ENCODE measurements around the gene KCNC4.

The KCNC4 gene

GRCh38 chr1:110203021-110203661 lies 7.0 kb upstream of the KCNC4 start:
- no peaks in the 10 kb centered on the region for H3K36me3 ChIP-seq (ENCODE audit: control insufficient read depth, insufficient read depth, low read length)
- no peak overlapping the region for H3K9ac ChIP-seq (ENCODE audit: low read length)
- 0 out of 2 replicates have a peak, but pooled peaks cover under 1% of the 10 kb centered on the region for H3K27me3 ChIP-seq (ENCODE audit: control insufficient read depth, insufficient read depth, low read length)
- H3K9me3 ChIP-seq (ENCODE audit: control insufficient read depth, insufficient read depth, low read depth, low read length), result no peaks in the 10 kb centered on the region
- H3K4me3 ChIP-seq (ENCODE audit: low read depth, low read length), result no peak overlapping the region
- peaks cover 18% of the 10 kb centered on the region for H3K4me1 ChIP-seq (ENCODE audit: control insufficient read depth, insufficient read depth, low read length)
- H3K27ac ChIP-seq (ENCODE audit: low read depth, low read length), result no peak overlapping the region

- Histone ChIP-seq H3K27me3 (ENCODE audit: control insufficient read depth, insufficient read depth, low read length) (peaks cover 4% of the 10 kb centered on the region; the same call in 1 of the 2 replicates), H3K9me3 (ENCODE audit: control insufficient read depth, insufficient read depth, low read depth, low read length) (no peaks in the 10 kb centered on the region), H3K36me3 (ENCODE audit: control insufficient read depth, insufficient read depth, low read length) (no peaks in the 10 kb centered on the region), H3K4me3 (ENCODE audit: low read depth, low read length) (no peak overlapping the region), H3K9ac (ENCODE audit: low read length) (no peak overlapping the region), H3K27ac (ENCODE audit: low read depth, low read length) (no peak overlapping the region), H3K4me1 (ENCODE audit: control insufficient read depth, insufficient read depth, low read length) (peaks cover 26% of the 10 kb centered on the region)
Observed at GRCh38 chr1:110205156-110205555, 5.0 kb upstream of the KCNC4 start.

- H3K36me3 ChIP-seq (ENCODE audit: control insufficient read depth, insufficient read depth, low read length), result no peaks in the 10 kb centered on the region
Observed at GRCh38 chr1:110205591-110206155, 4.4 kb upstream of the KCNC4 start.

GRCh38 chr1:110206261-110206920 lies 3.7 kb upstream of the KCNC4 start:
- Histone ChIP-seq H3K4me1 (ENCODE audit: control insufficient read depth, insufficient read depth, low read length) (peaks cover 22% of the 10 kb centered on the region), H3K27ac (ENCODE audit: low read depth, low read length) (no peak overlapping the region), H3K9me3 (ENCODE audit: control insufficient read depth, insufficient read depth, low read depth, low read length) (no peaks in the 10 kb centered on the region), H3K4me3 (ENCODE audit: low read depth, low read length) (no peak overlapping the region), H3K27me3 (ENCODE audit: control insufficient read depth, insufficient read depth, low read length) (peaks cover 12% of the 10 kb centered on the region), H3K9ac (ENCODE audit: low read length) (no peak overlapping the region), H3K36me3 (ENCODE audit: control insufficient read depth, insufficient read depth, low read length) (no peaks in the 10 kb centered on the region)

More at GRCh38 chr1:110205591-110206155, 4.4 kb upstream of the KCNC4 start:
- Histone ChIP-seq H3K9me3 (ENCODE audit: control insufficient read depth, insufficient read depth, low read depth, low read length) (no peaks in the 10 kb centered on the region), H3K27me3 (ENCODE audit: control insufficient read depth, insufficient read depth, low read length) (peaks cover 5% of the 10 kb centered on the region), H3K27ac (ENCODE audit: low read depth, low read length) (no peak overlapping the region), H3K9ac (ENCODE audit: low read length) (no peak overlapping the region), H3K4me1 (ENCODE audit: control insufficient read depth, insufficient read depth, low read length) (peaks cover 24% of the 10 kb centered on the region), H3K4me3 (ENCODE audit: low read depth, low read length) (no peak overlapping the region)

- no peak overlapping the region for H3K4me3 ChIP-seq (ENCODE audit: low read depth, low read length)
- peaks cover 27% of the 10 kb centered on the region for H3K27me3 ChIP-seq (ENCODE audit: control insufficient read depth, insufficient read depth, low read length)
- H3K9me3 ChIP-seq (ENCODE audit: control insufficient read depth, insufficient read depth, low read depth, low read length), result no peaks in the 10 kb centered on the region
- H3K4me1 ChIP-seq (ENCODE audit: control insufficient read depth, insufficient read depth, low read length), result peaks cover 29% of the 10 kb centered on the region
- H3K9ac ChIP-seq (ENCODE audit: low read length), result no peak overlapping the region
- H3K36me3 ChIP-seq (ENCODE audit: control insufficient read depth, insufficient read depth, low read length), result no peaks in the 10 kb centered on the region
- no peak overlapping the region for H3K27ac ChIP-seq (ENCODE audit: low read depth, low read length)
Observed at GRCh38 chr1:110207831-110208230, 2.3 kb upstream of the KCNC4 start.

- peak overlapping the region; percentile 85 for H3K4me3 ChIP-seq (ENCODE audit: low read depth, low read length)
Observed at GRCh38 chr1:110208916-110209645, 1.0 kb upstream of the KCNC4 start.

GRCh38 chr1:110210604-110211495 lies 736 bp downstream of the KCNC4 start:
- Histone ChIP-seq H3K27me3 (ENCODE audit: control insufficient read depth, insufficient read depth, low read length) (peaks cover 28% of the 10 kb centered on the region), H3K9me3 (ENCODE audit: control insufficient read depth, insufficient read depth, low read depth, low read length) (no peaks in the 10 kb centered on the region), H3K27ac (ENCODE audit: low read depth, low read length) (no peak overlapping the region), H3K36me3 (ENCODE audit: control insufficient read depth, insufficient read depth, low read length) (no peaks in the 10 kb centered on the region), H3K9ac (ENCODE audit: low read length) (peak overlapping the region; percentile 38), H3K4me3 (ENCODE audit: low read depth, low read length) (peak overlapping the region; percentile 85), H3K4me1 (ENCODE audit: control insufficient read depth, insufficient read depth, low read length) (peaks cover 27% of the 10 kb centered on the region)

More at GRCh38 chr1:110208916-110209645, 1.0 kb upstream of the KCNC4 start:
- H3K27me3 ChIP-seq (ENCODE audit: control insufficient read depth, insufficient read depth, low read length), result peaks cover 28% of the 10 kb centered on the region
- H3K27ac ChIP-seq (ENCODE audit: low read depth, low read length), result no peak overlapping the region
- peaks cover 27% of the 10 kb centered on the region for H3K4me1 ChIP-seq (ENCODE audit: control insufficient read depth, insufficient read depth, low read length)
- no peaks in the 10 kb centered on the region for H3K36me3 ChIP-seq (ENCODE audit: control insufficient read depth, insufficient read depth, low read length)
- no peaks in the 10 kb centered on the region for H3K9me3 ChIP-seq (ENCODE audit: control insufficient read depth, insufficient read depth, low read depth, low read length)
- peak overlapping the region; percentile 80 for H3K9ac ChIP-seq (ENCODE audit: low read length)

GRCh38 chr1:110211496-110212168 lies 1.5 kb downstream of the KCNC4 start:
- no peaks in the 10 kb centered on the region for H3K36me3 ChIP-seq (ENCODE audit: control insufficient read depth, insufficient read depth, low read length)
- H3K27me3 ChIP-seq (ENCODE audit: control insufficient read depth, insufficient read depth, low read length), result peaks cover 28% of the 10 kb centered on the region
- peak overlapping the region; percentile 38 for H3K9ac ChIP-seq (ENCODE audit: low read length)
- peaks cover 27% of the 10 kb centered on the region for H3K4me1 ChIP-seq (ENCODE audit: control insufficient read depth, insufficient read depth, low read length)
- H3K4me3 ChIP-seq (ENCODE audit: low read depth, low read length), result peak overlapping the region; percentile 85
- H3K9me3 ChIP-seq (ENCODE audit: control insufficient read depth, insufficient read depth, low read depth, low read length), result no peaks in the 10 kb centered on the region
- H3K27ac ChIP-seq (ENCODE audit: low read depth, low read length), result no peak overlapping the region

GRCh38 chr1:110212169-110213142 lies 2.3 kb downstream of the KCNC4 start:
- H3K9ac ChIP-seq (ENCODE audit: low read length), result no peak overlapping the region
- H3K4me1 ChIP-seq (ENCODE audit: control insufficient read depth, insufficient read depth, low read length), result peaks cover 27% of the 10 kb centered on the region
- no peaks in the 10 kb centered on the region for H3K36me3 ChIP-seq (ENCODE audit: control insufficient read depth, insufficient read depth, low read length)
- H3K4me3 ChIP-seq (ENCODE audit: low read depth, low read length), result peak overlapping the region; percentile 85
- no peak overlapping the region for H3K27ac ChIP-seq (ENCODE audit: low read depth, low read length)
- H3K9me3 ChIP-seq (ENCODE audit: control insufficient read depth, insufficient read depth, low read depth, low read length), result no peaks in the 10 kb centered on the region
- peaks cover 28% of the 10 kb centered on the region for H3K27me3 ChIP-seq (ENCODE audit: control insufficient read depth, insufficient read depth, low read length)
